T47D (cell line): ENCODE results near the gene RAB3B.
"Not testable (repeated sequence)": the region's sequence is repeated elsewhere in the genome, so short reads cannot be mapped to it uniquely, and the experiment has no call there.

Experiments
- DNase-seq, 2 experiments: peaks; one replicate each; pipeline versions ENCODE4 v3.0.0 to v3.0.0-alpha.2; 2011 to 2012; ENCODE audit warnings: low read depth in 1 of 2, low spot score in 1 of 2
- JUND ChIP-seq: IDR thresholded peaks from 2 replicates; pipeline ENCODE4 v1.6.1; 2012; ENCODE audit warnings: low read depth
- in situ Hi-C: cut with HindIII; loops from 2 replicates; pipeline ENCODE4 v1.10.0; 2016; ENCODE audit warnings: low sequenced_read_pairs, low pct_unique_long_range_greater_than_20kb

RAB3B gene

DNA sequence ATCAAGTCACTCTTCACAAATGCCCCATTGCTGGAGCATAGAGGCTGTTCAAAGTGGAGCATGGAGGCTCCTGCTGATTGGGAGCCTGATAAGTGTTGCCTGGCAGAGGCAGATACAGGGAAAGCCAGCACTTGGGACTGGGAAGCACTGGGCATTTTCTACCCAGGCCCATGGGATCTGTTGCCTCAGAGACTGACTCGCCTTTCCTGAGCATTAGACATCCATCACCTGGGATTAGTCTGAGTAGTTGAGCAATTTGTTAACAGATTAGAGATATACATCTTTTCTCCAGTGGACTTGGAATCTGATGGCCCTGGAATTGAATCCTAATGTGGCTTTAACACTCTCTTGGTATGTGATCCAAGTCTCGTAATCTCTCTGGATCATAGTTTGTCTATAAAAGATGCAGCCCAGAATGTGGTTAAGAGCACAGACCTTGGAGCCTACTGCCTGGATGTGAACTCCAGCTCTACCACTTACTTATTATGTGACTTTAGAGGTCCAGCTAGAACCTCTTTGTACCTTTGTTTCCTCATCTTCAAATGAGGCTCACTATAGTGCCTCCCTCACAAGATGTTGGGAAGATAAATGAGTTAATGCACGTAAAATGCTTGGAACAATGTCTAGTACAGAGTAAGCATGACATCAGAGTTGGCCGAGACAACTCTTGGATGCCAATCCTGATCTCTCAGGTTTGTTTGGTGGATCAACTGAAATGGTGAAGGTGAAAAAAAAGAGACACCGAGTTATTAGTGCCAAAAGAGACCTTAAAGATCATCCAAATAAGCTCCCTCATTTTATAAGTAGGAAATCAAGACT lies 73.7 kb downstream of the RAB3B start:
- DNase-seq, result peak in 1 of 2 experiments; percentile 4
- no peak for TF ChIP-seq JUND
- in situ Hi-C loops, result no loop called here

DNA sequence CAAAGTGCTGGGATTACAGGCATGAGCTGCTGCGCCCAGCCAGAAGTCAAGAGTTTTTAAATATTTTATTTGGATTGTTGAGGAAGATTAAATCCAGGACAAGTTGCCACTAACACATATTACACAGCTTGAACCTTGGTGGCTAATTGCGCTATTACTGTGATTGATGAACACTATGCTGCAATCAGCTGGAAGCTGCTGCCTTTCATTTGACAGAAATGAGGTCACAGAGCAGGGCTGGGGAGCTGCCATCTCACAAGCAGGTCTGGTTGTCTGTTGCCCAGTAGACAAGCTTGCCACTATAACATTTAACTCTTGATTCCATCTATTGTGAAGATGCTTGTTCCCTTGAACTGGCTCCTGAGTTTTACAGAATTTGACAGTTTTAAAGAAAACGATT lies 74.5 kb downstream of the RAB3B start:
- no peak for TF ChIP-seq JUND

DNA sequence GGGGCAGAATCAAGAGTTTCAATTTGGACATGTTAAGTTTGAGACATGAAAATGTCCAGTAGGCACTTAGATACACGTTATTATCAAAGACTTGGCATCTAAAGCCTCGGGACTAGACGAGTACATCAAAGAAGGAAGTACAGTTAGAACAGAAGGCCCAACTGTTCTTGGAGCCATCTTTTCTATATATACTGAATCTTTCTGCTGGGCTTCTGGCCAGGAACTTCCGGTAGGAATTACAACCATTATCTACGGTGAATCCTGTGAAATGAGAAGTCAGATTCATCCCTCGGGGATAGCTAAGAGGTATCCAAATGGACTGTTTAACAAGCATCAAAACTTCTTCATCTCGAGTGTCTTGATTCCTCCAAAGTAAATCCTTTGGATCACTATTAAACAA lies 77.6 kb downstream of the RAB3B start:
- in situ Hi-C loops, result no loop called here
- no peak for DNase-seq
- TF ChIP-seq JUND, result no peak

More for the DNA sequence above, 74.5 kb downstream of the RAB3B start:
- DNase-seq, result no peak
- in situ Hi-C loops, result no loop called here

DNA sequence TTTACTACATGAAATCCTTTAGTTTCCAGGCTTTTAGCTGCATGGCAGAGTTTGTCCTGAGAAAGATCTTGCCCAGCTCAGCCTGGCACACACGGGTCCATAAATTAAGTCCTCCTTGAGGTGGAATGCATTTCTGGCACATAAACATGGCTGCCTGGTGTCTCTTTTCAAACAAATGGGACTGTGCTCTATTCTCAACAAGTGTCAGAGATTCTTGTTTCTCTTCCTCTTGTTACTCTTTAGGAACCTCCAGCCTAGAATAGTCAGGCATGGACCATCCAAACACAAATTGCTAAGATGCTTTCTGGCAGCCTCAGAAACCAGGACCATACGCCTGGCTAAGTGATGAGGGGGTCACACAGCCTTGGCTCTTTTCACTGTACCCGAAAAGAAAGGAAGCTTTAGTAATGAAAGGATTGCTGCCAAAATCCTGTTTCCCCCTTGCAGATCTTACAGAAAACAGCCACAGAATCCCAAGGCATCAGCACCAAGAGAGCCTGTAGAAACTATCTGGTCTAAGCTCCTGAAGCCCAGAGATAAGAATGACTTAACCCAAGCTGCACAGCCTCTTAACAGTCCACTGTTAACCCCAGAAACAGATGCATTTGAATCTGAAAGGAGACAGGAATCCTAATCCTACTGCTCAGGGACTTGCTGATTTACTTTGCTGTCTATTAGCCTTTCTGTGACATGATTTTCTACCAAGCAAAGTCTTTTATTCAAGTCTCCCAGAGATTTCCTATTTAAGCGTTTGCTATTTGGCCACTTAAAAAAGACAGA lies 80.1 kb downstream of the RAB3B start:
- in situ Hi-C loops, result no loop called here
- DNase-seq, result no peak
- TF ChIP-seq JUND, result no peak

DNA sequence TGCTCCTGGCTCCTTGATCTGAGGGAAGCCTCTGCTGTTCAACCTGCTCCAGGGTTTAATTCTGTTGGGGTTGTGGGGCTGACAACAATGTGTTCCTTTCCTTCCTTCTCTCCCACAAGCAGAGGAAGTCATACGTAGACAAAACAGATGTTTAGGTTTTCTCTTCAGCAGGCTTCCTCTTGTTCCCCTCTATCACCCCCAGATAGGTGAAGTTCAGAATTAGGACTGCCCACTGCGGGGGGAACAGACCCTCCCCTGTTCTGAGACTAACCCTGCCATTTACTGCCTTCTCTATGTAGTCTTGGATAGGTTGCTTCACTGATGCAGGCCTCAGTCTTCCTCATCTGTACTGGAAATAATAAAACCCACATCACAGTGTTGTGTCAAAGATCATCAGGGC lies 82.0 kb downstream of the RAB3B start:
- in situ Hi-C loops, result no loop called here
- TF ChIP-seq JUND, result no peak
- no peak for DNase-seq

DNA sequence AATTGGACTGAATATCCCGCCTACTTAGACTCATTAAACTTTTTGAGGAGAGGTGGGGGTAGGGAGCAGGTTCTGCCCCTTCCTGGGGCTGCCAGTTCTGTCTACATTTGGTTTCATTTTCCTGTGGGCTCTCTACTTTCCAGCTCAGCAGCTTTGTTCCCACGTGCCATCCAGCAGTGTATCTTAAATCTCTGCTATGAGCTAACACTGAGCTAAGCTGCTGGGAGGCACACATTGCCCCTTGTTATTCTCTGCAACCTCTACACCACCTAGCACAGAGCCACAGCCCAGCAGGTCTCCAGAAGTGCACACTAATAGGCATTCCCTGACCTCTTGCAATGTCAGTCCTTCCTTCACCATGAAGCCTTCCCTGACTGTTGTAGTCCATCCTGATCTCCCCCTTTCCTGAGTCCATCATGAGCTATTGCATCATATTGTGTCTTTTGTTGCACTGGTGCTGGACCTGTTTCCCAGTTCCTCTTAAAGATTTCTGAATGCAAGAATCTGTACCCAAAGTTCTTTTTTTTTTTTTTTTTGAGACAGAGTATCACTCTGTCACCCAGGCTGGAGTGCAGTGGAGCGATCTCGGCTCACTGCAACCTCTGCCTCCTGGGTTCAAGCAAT lies 83.3 kb downstream of the RAB3B start:
- no peak for TF ChIP-seq JUND
- in situ Hi-C loops, result no loop called here
- peak in 1 of 2 experiments; percentile 25 for DNase-seq

DNA sequence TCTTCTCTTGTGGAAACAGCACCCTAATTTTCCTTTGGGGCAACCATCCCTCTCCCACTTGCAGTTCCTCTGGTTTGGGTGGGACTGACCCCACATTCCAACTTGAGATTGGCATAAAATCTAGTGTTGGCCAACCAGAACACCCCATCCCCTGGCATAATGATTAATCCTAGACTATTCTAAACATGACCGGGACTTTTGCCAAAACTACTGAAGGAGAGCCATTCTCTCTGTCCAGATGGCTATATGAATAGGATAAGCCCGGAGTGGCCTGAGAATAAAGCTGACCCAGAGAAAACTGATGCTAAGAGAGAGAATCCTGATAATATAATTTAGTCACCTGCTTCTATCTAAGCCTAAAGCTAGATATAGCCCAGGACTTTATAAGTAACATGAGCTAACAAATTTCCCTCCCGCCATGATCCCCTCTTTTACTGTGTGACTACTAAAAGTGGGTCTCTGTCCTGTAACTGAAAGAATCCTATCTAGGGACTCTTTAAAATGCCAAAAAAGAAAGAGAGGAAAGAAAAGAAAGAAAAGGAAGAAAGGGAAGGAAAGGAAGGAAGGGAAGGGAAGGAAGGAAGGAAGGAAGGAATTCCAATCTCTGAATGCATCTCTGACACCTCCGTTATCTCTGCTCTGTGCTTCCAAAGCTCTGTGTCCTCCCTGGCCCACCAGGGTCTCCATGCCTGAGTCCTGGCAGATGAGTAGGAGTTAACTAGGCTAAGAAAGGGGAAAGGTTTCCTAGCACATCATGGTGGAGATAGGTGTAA lies 84.0 kb downstream of the RAB3B start:
- in situ Hi-C loops, result no loop called here
- TF ChIP-seq JUND, result no peak
- DNase-seq, result no peak

DNA sequence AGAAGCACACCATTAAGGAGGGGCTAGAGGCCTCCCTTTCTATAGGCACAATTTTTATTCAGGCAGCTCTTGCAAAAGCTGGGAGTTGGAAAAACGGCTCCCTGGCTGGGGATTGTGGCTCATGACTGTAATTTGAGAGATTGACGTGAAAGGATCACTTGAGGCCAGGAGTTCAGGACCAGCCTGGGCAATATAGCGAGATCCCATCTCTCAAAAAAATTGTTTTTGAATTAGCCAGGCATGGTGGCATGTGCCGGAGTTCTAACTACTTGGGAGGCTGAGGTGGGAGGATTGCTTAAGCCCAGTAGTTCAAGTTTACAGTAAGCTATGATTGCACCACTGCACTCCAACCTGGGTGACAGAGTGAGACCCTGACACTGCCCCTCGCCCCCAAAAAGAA lies 88.0 kb downstream of the RAB3B start:
- DNase-seq, result no peak
- in situ Hi-C loops, result no loop called here
- TF ChIP-seq JUND, result no peak

DNA sequence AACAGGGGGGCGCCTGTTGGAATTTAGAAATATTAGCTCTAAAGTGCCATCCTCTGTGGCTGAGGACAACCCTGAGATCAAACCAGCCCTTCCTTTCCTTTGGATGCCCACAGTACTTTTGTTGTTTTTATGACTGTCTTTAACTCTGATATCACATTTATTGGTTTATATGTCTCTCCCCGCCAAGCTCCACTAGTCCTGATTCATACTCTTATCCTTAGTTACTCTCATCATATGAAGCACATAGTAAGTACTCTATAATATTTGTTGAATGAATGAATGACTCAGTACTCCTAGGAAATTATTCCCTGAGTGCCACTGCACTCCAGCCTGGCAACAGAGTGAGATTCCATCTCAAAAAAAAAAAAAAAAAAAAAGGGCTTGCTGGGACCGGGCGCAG lies 89.3 kb downstream of the RAB3B start:
- TF ChIP-seq JUND, result no peak
- DNase-seq, result no peak
- in situ Hi-C loops, result no loop called here

DNA sequence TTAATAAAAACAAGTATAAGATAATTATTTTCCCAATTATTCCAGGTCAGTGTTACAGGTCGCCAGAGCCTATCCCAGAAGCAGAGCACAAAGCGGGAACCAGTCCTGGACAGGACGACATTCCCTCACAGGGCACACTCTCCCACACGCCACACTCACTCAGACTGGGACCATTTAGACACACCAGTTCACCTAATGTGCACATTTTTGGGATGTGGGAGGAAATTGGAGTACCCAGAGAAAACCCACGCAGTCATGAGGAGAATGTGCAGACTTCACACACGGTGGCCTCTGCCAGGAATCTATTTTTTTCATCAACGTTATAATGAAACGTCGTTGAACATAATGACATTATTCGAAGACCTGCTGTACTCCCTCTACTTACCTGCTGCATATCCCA lies 91.5 kb downstream of the RAB3B start:
- in situ Hi-C loops, result no loop called here
- TF ChIP-seq JUND, result no peak
- no peak for DNase-seq

DNA sequence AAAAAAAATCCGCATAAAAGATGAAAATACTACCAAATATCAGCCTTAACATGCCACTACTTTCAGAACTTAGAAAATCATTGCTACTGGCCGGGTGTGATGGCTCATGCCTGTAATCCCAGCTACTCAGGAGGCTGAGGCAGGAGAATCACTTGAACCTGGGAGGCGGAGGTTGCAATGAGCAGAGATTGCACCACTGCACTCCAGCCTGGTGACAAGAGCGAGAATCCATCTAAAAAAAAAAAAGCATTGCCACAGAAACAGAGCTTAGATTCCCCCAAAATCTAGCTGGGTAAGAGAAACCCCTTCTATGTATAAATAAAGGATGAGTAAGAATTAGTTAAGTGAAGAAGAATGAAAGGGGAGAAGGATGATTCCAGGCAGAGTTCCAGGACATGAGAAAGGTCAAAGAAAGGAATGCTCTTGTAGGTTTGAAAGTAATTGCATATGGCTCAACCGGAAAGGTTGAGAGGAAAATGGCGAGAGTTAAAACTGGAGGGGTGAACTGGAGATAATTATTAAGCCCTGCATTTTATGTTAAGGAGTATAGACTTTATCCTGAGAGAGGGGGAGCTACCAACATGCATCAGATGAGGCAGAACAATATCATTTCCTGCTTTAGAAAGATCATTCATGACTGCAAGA lies 92.3 kb downstream of the RAB3B start:
- DNase-seq, result no peak
- TF ChIP-seq JUND, result no peak
- in situ Hi-C loops, result no loop called here

DNA sequence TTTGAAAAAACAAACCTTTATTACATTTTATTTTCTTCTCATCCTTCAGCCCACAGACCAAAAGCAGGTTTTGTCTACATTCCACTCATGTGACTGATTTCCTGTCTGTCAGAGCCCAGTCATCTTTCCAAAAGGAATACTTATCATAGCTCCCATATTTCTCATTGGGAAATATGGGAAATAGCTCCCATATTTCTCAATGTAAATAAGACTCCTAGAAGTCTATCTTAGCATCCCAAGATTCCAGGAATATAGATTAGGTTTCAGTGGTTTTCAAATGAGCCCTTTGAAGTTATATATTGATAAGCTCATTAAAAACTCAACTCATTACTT lies 92.8 kb downstream of the RAB3B start:
- no peak for TF ChIP-seq JUND
- in situ Hi-C loops, result no loop called here
- no peak for DNase-seq

DNA sequence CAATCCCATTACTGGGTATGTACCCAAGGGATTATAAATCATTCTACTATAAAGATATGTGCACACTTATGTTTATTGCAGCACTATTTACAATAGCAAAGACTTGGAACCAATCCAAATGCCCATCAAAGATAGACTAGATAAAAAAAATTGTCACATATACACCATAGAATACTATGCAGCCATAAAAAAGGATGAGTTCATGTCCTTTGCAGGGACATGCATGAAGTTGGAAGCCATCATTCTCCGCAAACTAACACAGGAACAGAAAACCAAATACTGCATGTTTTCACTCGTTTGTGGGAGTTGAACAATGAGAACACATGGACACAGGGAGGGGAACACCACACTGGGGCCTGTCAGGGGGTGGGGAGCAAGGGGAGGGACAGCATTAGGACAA lies 95.8 kb downstream of the RAB3B start:
- DNase-seq, in situ Hi-C loops: not testable (repeated sequence)
